Sigmoid colon (tissue), 4 donors: ENCODE measurements around the gene PRR22.

Source experiments
- EP300 ChIP-seq, 4 donors: sonication (generic); formaldehyde crosslinking; IDR thresholded peaks; one replicate each; pipeline ENCODE4 v1.6.1; 2017; ENCODE audit warnings: antibody characterized with exemption in 4 of 4
- POLR2A ChIP-seq, 2 donors: fragments of 450-650 bp; IDR thresholded peaks; one replicate each; pipeline ENCODE4 v1.6.1; 2016; ENCODE audit warnings: antibody characterized with exemption in 2 of 2, mild to moderate bottlenecking in 2 of 2, moderate library complexity in 2 of 2
- POLR2AphosphoS5 ChIP-seq, 4 donors: sonication (generic); formaldehyde crosslinking; IDR thresholded peaks; one replicate each; pipeline ENCODE4 v1.6.1; 2017; ENCODE audit warnings: antibody characterized with exemption in 4 of 4
- TF ChIP-seq, protein P1 (sequence below), 4 experiments: fragments of 450-650 bp in 3 of 4; fragments of 200-600 bp in 1 of 4; IDR thresholded peaks; one replicate each; pipeline ENCODE4 v1.5.1; 2016 to 2019; ENCODE audit warnings: antibody characterized with exemption in 4 of 4, mild to moderate bottlenecking in 3 of 4, moderate library complexity in 2 of 4

DNA sequence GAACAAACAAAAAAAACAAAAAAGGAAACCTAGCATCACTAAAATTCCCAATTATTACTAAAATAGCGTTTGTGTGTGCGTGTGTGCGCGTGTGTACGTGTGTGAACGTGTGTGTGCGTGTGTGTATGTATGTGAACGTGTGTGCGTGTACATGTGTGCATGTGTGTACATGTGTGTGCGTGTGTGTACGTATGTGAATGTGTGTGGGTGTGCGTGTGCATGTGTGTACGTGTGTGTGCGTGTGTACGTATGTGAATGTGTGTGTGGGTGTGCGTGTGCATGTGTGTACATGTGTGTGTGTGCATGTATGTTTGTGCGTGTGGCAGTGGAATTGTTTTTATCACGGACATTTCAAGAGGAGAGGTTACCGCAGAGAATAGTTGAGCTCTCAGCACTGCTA lies 42.5 kb downstream of the PRR22 start:
- TF ChIP-seq, protein P1, sequence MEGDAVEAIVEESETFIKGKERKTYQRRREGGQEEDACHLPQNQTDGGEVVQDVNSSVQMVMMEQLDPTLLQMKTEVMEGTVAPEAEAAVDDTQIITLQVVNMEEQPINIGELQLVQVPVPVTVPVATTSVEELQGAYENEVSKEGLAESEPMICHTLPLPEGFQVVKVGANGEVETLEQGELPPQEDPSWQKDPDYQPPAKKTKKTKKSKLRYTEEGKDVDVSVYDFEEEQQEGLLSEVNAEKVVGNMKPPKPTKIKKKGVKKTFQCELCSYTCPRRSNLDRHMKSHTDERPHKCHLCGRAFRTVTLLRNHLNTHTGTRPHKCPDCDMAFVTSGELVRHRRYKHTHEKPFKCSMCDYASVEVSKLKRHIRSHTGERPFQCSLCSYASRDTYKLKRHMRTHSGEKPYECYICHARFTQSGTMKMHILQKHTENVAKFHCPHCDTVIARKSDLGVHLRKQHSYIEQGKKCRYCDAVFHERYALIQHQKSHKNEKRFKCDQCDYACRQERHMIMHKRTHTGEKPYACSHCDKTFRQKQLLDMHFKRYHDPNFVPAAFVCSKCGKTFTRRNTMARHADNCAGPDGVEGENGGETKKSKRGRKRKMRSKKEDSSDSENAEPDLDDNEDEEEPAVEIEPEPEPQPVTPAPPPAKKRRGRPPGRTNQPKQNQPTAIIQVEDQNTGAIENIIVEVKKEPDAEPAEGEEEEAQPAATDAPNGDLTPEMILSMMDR (IDR thresholded peaks at IDR 0.05): no peak
- TF ChIP-seq POLR2A (IDR thresholded peaks at IDR 0.05): no peak
- TF ChIP-seq EP300 (IDR thresholded peaks at IDR 0.05): no peak
- no peak for TF ChIP-seq POLR2AphosphoS5 (IDR thresholded peaks at IDR 0.05)
